HepG2 (cell line): ENCODE data around the gene CNKSR3. TPM values are rescaled to one million over a fixed set of nuclear protein-coding genes. Genes with fewer than 3 reads are reported as not detected.

ENCODE experiments used
- CEBPB ChIP-seq: IDR thresholded peaks from 2 replicates; pipeline ENCODE4 v1.6.1; 2011; ENCODE audit warnings: low read depth, low read length, improper control_type of control experiment, borderline replicate concordance
- FOSL1 ChIP-seq: sonication (generic); formaldehyde crosslinking; IDR thresholded peaks from 2 replicates; pipeline ENCODE4 v1.9.0; 2021; ENCODE audit warnings: missing genetic modification reagents, borderline replicate concordance
- GABPB1 ChIP-seq: IDR thresholded peaks from 2 replicates; pipeline ENCODE4 v1.6.1; 2016; ENCODE audit warnings: mild to moderate bottlenecking, missing genetic modification reagents, moderate library complexity, missing compliant biosample characterization
- HIVEP1 ChIP-seq: sonication (generic); formaldehyde crosslinking; IDR thresholded peaks from 2 replicates; pipeline ENCODE4 v1.4.0; 2020; ENCODE audit warnings: mild to moderate bottlenecking, missing genetic modification reagents
- IRF2 ChIP-seq: IDR thresholded peaks from 2 replicates; pipeline ENCODE4 v1.6.1; 2018; ENCODE audit warnings: missing genetic modification reagents, missing compliant biosample characterization
- MBD4 ChIP-seq: IDR thresholded peaks from 2 replicates; pipeline ENCODE4 v1.6.1; 2012; ENCODE audit warnings: low read length, inconsistent platforms, borderline replicate concordance
- MYNN ChIP-seq: sonication (generic); formaldehyde crosslinking; IDR thresholded peaks from 2 replicates; pipeline ENCODE4 v1.4.0; 2020; ENCODE audit warnings: mild to moderate bottlenecking, low read depth, missing genetic modification reagents
- SMC3 ChIP-seq: IDR thresholded peaks from 2 replicates; pipeline ENCODE4 v1.6.1; 2011; ENCODE audit warnings: low read length, improper control_type of control experiment
- SP4 ChIP-seq: sonication (generic); formaldehyde crosslinking; IDR thresholded peaks from 2 replicates; pipeline ENCODE4 v1.8.1; 2023; ENCODE audit warnings: mild to moderate bottlenecking, missing genetic modification reagents
- TBX3 ChIP-seq: fragments of 450-650 bp; IDR thresholded peaks from 2 replicates; pipeline ENCODE4 v1.6.1; 2017; ENCODE audit warnings: antibody characterized with exemption, mild to moderate bottlenecking, inconsistent platforms, borderline replicate concordance
- TCF7 ChIP-seq: sonication (generic); IDR thresholded peaks from 2 replicates; pipeline ENCODE4 v1.6.1; 2016; ENCODE audit warnings: antibody characterized with exemption, low read depth
- ZNF136 ChIP-seq: sonication (generic); formaldehyde crosslinking; IDR thresholded peaks from 2 replicates; pipeline ENCODE4 v1.8.1; 2022; ENCODE audit warnings: low read depth, mild to moderate bottlenecking, moderate library complexity, missing genetic modification reagents
- ZNF224 ChIP-seq: sonication (generic); formaldehyde crosslinking; IDR thresholded peaks from 2 replicates; pipeline ENCODE4 v1.5.0; 2020; ENCODE audit warnings: mild to moderate bottlenecking, missing genetic modification reagents
- ZNF263 ChIP-seq: sonication (generic); formaldehyde crosslinking; IDR thresholded peaks from 2 replicates; pipeline ENCODE4 v1.4.0; 2020; ENCODE audit warnings: missing genetic modification reagents
- ZNF501 ChIP-seq: sonication (generic); formaldehyde crosslinking; IDR thresholded peaks from 2 replicates; pipeline ENCODE4 v1.5.1; 2020; ENCODE audit warnings: mild to moderate bottlenecking, moderate library complexity, missing genetic modification reagents
- ZNF775 ChIP-seq: sonication (generic); formaldehyde crosslinking; IDR thresholded peaks from 2 replicates; pipeline ENCODE4 v1.4.0; 2020; ENCODE audit warnings: missing genetic modification reagents, mild to moderate bottlenecking, moderate library complexity, borderline replicate concordance
- polyA plus RNA-seq, 8 experiments: library from polyadenylated mRNA; depleted of rRNA in 3 of 8; stranded (reverse) in 7 of 8; unstranded in 1 of 8; fragments of >200 nt; fragmentation: Illumina TruSeq in 4 of 8; extraction: Trizol in 4 of 8; gene quantifications; 2 replicates each; pipeline versions ENCODE4 v1.2.1 to v1.2.3, GENCODE V29; 2011 to 2016; ENCODE audit warnings: low read depth in 4 of 8, missing spikeins in 1 of 8, mixed read lengths in 1 of 8; ENCODE audit not compliant: insufficient read depth in 1 of 8
- total RNA-seq, 5 experiments: library from RNA; depleted of rRNA; stranded (reverse); fragments of >200 nt; fragmentation: Illumina TruSeq; extraction: Trizol; gene quantifications; 2 replicates each; pipeline ENCODE4 v1.2.3, GENCODE V29; 2016; ENCODE audit warnings: low read depth in 1 of 5
- TF ChIP-seq, protein P1 (sequence below): sonication (generic); formaldehyde crosslinking; IDR thresholded peaks from 2 replicates; pipeline ENCODE4 v1.4.0; 2020; ENCODE audit warnings: missing genetic modification reagents, low read depth, mild to moderate bottlenecking, borderline replicate concordance
- TF ChIP-seq, protein P2 (sequence below): sonication (generic); formaldehyde crosslinking; IDR thresholded peaks from 2 replicates; pipeline ENCODE4 v1.4.0; 2020; ENCODE audit warnings: missing genetic modification reagents
- TF ChIP-seq, protein P3 (sequence below), 2 experiments: sonication (generic) in 1 of 2; formaldehyde crosslinking in 1 of 2; IDR thresholded peaks; 2 replicates each; pipeline versions ENCODE4 v1.4.0 to v1.6.1; 2018 to 2020; ENCODE audit warnings: missing genetic modification reagents in 2 of 2, borderline replicate concordance in 1 of 2, low read depth in 1 of 2, mild to moderate bottlenecking in 1 of 2, missing biosample characterization in 1 of 2
- TF ChIP-seq, protein P4 (sequence below): IDR thresholded peaks from 2 replicates; pipeline ENCODE4 v1.6.1; 2016; ENCODE audit warnings: low read depth
- TF ChIP-seq, protein P5 (sequence below): sonication (generic); formaldehyde crosslinking; IDR thresholded peaks from 2 replicates; pipeline ENCODE4 v1.8.0; 2022; ENCODE audit warnings: mild to moderate bottlenecking, missing genetic modification reagents

CNKSR3 gene
- total and polyA plus RNA-seq, 2 of the 13 experiments (the other 11 are each of a cell fraction or from before 2014, with no cell fraction given): 9.2 to 38.6 TPM

DNA sequence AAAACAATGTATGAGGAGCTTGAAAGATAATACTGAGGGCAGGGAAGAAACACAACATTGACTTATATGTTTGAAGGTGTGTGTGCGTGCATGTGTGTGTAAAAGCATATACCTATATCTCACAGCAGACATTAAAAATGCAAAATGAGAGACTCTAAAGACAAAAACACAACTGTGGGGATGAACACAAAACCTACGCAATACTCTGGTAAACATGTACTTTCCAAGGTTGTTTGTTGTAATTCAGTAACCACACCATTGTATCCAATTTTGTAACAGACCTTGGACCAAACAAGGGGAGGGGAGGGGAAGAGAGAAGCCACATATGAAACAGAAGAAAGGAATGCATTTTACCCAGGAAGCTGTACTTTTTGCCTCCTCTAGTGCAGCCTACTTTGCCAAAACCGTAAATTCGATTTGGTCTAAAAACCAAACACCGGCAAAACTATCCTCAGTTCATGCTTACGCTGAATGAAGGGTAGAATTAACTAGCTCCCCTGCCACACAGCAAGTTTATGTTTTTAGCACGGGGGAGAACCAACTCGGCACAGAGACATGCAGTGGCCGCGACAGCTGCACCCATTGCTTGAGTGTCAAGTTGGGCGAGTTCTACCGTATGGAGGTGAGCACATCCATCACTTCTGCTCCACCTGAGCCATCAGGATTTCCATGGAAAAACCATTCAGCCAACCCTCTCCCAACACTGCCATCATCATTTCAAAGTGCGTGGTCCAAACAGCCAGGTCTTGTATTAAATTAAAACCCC is 50.0 kb downstream of the CNKSR3 start (continued):
- TF ChIP-seq, protein P1, sequence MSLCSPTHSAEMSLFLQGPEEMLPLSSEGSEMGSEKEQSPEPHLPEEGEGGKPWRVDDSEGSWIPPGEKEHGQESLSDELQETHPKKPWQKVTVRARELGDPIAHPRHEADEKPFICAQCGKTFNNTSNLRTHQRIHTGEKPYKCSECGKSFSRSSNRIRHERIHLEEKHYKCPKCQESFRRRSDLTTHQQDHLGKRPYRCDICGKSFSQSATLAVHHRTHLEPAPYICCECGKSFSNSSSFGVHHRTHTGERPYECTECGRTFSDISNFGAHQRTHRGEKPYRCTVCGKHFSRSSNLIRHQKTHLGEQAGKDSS: 0 out of 2 replicates have a peak, but pooled peaks have one; percentile 28
- TF ChIP-seq, protein P2, sequence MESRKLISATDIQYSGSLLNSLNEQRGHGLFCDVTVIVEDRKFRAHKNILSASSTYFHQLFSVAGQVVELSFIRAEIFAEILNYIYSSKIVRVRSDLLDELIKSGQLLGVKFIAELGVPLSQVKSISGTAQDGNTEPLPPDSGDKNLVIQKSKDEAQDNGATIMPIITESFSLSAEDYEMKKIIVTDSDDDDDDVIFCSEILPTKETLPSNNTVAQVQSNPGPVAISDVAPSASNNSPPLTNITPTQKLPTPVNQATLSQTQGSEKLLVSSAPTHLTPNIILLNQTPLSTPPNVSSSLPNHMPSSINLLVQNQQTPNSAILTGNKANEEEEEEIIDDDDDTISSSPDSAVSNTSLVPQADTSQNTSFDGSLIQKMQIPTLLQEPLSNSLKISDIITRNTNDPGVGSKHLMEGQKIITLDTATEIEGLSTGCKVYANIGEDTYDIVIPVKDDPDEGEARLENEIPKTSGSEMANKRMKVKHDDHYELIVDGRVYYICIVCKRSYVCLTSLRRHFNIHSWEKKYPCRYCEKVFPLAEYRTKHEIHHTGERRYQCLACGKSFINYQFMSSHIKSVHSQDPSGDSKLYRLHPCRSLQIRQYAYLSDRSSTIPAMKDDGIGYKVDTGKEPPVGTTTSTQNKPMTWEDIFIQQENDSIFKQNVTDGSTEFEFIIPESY (CRISPR knock-in tag): peak; percentile 77
- TF ChIP-seq HIVEP1 (CRISPR knock-in tag): no peak; the same call in 1 of the 2 replicates
- no peak for TF ChIP-seq ZNF224
- TF ChIP-seq GABPB1 (CRISPR knock-in tag): peak; percentile 17; the same call in 1 of the 2 replicates
- peak; percentile 76; the same call in 1 of the 2 replicates for TF ChIP-seq ZNF136
- TF ChIP-seq, protein P3, sequence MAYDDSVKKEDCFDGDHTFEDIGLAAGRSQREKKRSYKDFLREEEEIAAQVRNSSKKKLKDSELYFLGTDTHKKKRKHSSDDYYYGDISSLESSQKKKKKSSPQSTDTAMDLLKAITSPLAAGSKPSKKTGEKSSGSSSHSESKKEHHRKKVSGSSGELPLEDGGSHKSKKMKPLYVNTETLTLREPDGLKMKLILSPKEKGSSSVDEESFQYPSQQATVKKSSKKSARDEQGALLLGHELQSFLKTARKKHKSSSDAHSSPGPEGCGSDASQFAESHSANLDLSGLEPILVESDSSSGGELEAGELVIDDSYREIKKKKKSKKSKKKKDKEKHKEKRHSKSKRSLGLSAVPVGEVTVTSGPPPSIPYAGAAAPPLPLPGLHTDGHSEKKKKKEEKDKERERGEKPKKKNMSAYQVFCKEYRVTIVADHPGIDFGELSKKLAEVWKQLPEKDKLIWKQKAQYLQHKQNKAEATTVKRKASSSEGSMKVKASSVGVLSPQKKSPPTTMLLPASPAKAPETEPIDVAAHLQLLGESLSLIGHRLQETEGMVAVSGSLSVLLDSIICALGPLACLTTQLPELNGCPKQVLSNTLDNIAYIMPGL (CRISPR knock-in tag; IDR thresholded peaks at IDR 0.05; ENCODE audit: borderline replicate concordance in 1 of 2, low read depth in 1 of 2): peak; percentile 41 to 44; a peak in 1 of 4 replicates
- TF ChIP-seq, protein P4, sequence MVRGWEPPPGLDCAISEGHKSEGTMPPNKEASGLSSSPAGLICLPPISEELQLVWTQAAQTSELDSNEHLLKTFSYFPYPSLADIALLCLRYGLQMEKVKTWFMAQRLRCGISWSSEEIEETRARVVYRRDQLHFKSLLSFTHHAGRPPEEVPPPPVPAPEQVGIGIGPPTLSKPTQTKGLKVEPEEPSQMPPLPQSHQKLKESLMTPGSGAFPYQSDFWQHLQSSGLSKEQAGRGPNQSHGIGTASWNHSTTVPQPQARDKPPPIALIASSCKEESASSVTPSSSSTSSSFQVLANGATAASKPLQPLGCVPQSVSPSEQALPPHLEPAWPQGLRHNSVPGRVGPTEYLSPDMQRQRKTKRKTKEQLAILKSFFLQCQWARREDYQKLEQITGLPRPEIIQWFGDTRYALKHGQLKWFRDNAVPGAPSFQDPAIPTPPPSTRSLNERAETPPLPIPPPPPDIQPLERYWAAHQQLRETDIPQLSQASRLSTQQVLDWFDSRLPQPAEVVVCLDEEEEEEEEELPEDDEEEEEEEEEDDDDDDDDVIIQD: peak; percentile 93
- peak; percentile 44; the same call in 1 of the 2 replicates for TF ChIP-seq TBX3
- TF ChIP-seq FOSL1 (CRISPR knock-in tag): peak; percentile 50; the same call in 1 of the 2 replicates
- TF ChIP-seq SMC3: peak; percentile 35; the same call in 1 of the 2 replicates
- peak; percentile 57; the same call in 1 of the 2 replicates for TF ChIP-seq MBD4
- TF ChIP-seq CEBPB: peak; percentile 90
- TF ChIP-seq ZNF263 (CRISPR knock-in tag): peak; percentile 66; the same call in 1 of the 2 replicates
- TF ChIP-seq SP4 (CRISPR knock-in tag): peak; percentile 1; the same call in 1 of the 2 replicates
- peak; percentile 53; the same call in 1 of the 2 replicates for TF ChIP-seq ZNF775
- TF ChIP-seq MYNN (CRISPR knock-in tag): 0 out of 2 replicates have a peak, but pooled peaks have one; percentile 60
- TF ChIP-seq ZNF501 (CRISPR knock-in tag): peak; percentile 42; the same call in 1 of the 2 replicates
- TF ChIP-seq IRF2 (CRISPR knock-in tag): peak; percentile 92
- TF ChIP-seq, protein P5, sequence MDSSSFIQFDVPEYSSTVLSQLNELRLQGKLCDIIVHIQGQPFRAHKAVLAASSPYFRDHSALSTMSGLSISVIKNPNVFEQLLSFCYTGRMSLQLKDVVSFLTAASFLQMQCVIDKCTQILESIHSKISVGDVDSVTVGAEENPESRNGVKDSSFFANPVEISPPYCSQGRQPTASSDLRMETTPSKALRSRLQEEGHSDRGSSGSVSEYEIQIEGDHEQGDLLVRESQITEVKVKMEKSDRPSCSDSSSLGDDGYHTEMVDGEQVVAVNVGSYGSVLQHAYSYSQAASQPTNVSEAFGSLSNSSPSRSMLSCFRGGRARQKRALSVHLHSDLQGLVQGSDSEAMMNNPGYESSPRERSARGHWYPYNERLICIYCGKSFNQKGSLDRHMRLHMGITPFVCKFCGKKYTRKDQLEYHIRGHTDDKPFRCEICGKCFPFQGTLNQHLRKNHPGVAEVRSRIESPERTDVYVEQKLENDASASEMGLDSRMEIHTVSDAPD (CRISPR knock-in tag): peak; percentile 95
- no peak for TF ChIP-seq TCF7
